HG03354 (cell line): ENCODE results near the gene ADM2.

Source experiments
- ATAC-seq: cut with Tn5 transposase; IDR thresholded peaks from one replicate; pipeline ENCODE4 v1.9.1; 2021; ENCODE audit warnings: mild to moderate bottlenecking; ENCODE audit not compliant: unreplicated experiment, poor library complexity, severe bottlenecking

The ADM2 gene

GRCh38 chr22:50444663-50445062 is 36.7 kb upstream of the ADM2 start:
- ATAC-seq = no peak

GRCh38 chr22:50445071-50445879 is 36.1 kb upstream of the ADM2 start:
- no peak for ATAC-seq

GRCh38 chr22:50445880-50446707 is 35.2 kb upstream of the ADM2 start:
- no peak for ATAC-seq

- ATAC-seq = no peak
Observed at GRCh38 chr22:50446708-50447575, 34.4 kb upstream of the ADM2 start.

- ATAC-seq = no peak
Observed at GRCh38 chr22:50447576-50448551, 33.5 kb upstream of the ADM2 start.

GRCh38 chr22:50452649-50453048 is 28.7 kb upstream of the ADM2 start:
- ATAC-seq = no peak

- ATAC-seq = no peak
Observed at GRCh38 chr22:50454556-50455075, 26.7 kb upstream of the ADM2 start.

- ATAC-seq = no peak
Observed at GRCh38 chr22:50455201-50455600, 26.1 kb upstream of the ADM2 start.

- ATAC-seq = no peak
Observed at GRCh38 chr22:50456026-50456425, 25.3 kb upstream of the ADM2 start.

- ATAC-seq = no peak
Observed at GRCh38 chr22:50456466-50457234, 24.7 kb upstream of the ADM2 start.

GRCh38 chr22:50459016-50459415 is 22.3 kb upstream of the ADM2 start:
- no peak for ATAC-seq

GRCh38 chr22:50459496-50460140 is 21.7 kb upstream of the ADM2 start:
- no peak for ATAC-seq

- no peak for ATAC-seq
Observed at GRCh38 chr22:50460938-50461337, 20.4 kb upstream of the ADM2 start.

- no peak for ATAC-seq
Observed at GRCh38 chr22:50461536-50461935, 19.8 kb upstream of the ADM2 start.

- no peak for ATAC-seq
Observed at GRCh38 chr22:50461979-50462540, 19.3 kb upstream of the ADM2 start.

- no peak for ATAC-seq
Observed at GRCh38 chr22:50463188-50463900, 18.0 kb upstream of the ADM2 start.

GRCh38 chr22:50464451-50464850 is 16.9 kb upstream of the ADM2 start:
- no peak for ATAC-seq
